Adrenal gland (tissue), 12 donors: ENCODE results near the gene GDF11. TPM values are rescaled to one million over a fixed set of nuclear protein-coding genes. Genes with fewer than 3 reads are reported as not detected.

ENCODE experiments used
- DNase-seq, 7 donors: peaks; one replicate each; pipeline ENCODE4 v3.0.0-alpha.2; 2019 to 2020
- H3K27ac ChIP-seq, 5 donors: fragments of 200-600 bp; sonication (generic) in 4 of 5; 1 replicate in 3 of 5; 2 replicates in 2 of 5; pipeline versions ENCODE4 v1.5.1 to v1.8.0; 2016 to 2020; ENCODE audit warnings: mild to moderate bottlenecking in 1 of 5
- H3K27me3 ChIP-seq: fragments of 200-600 bp; 2 replicates; pipeline ENCODE4 v1.8.0; 2021
- H3K36me3 ChIP-seq, 2 donors: fragments of 200-600 bp; replicated peaks in 1 of 2; 1 replicate in 1 of 2; 2 replicates in 1 of 2; pipeline versions ENCODE4 v1.5.1 to v1.8.0; 2018 to 2022
- H3K4me1 ChIP-seq, 2 donors: fragments of 200-600 bp; replicated peaks in 1 of 2; 1 replicate in 1 of 2; 2 replicates in 1 of 2; pipeline versions ENCODE4 v1.5.1 to v1.8.0; 2018 to 2021
- H3K4me3 ChIP-seq, 4 donors: fragments of 200-600 bp; sonication (generic) in 3 of 4; one replicate each; pipeline ENCODE4 v1.5.1; 2016 to 2018
- H3K9me3 ChIP-seq, 3 donors: fragments of 200-600 bp; sonication (generic) in 1 of 3; replicated peaks in 1 of 3; 1 replicate in 2 of 3; 2 replicates in 1 of 3; pipeline versions ENCODE4 v1.5.1 to v1.8.0; 2016 to 2021
- CTCF ChIP-seq, 6 experiments: fragments of 450-650 bp in 4 of 6; fragments of 200-600 bp in 2 of 6; sonication (generic) in 1 of 6; IDR thresholded peaks; 1 replicate in 5 of 6; 2 replicates in 1 of 6; pipeline versions ENCODE4 v1.5.1 to v1.8.0; 2016 to 2021; ENCODE audit warnings: antibody characterized with exemption in 6 of 6, mild to moderate bottlenecking in 2 of 6, moderate library complexity in 1 of 6
- POLR2A ChIP-seq, 2 donors: fragments of 450-650 bp; IDR thresholded peaks; one replicate each; pipeline ENCODE4 v1.6.1; 2017; ENCODE audit warnings: antibody characterized with exemption in 2 of 2, mild to moderate bottlenecking in 2 of 2, moderate library complexity in 1 of 2
- WGBS, 4 donors: extraction: QIAGEN DNeasy Blood & Tissue Kit in 2 of 4; methylation state at CpG; one replicate each; pipeline versions ENCODE4 v1.1.5 to v1.1.7; 2013 to 2017; 5-methylcytosine and 5-hydroxymethylcytosine counted together
- intact Hi-C, 2 donors: fragments of 100-400 bp; cut with DNase I; formaldehyde crosslinking; loops; one replicate each; pipeline versions ENCODE4 v1.14.1 to v1.15.0; 2022 to 2023
- polyA plus RNA-seq, 3 donors: library from polyadenylated mRNA; stranded (reverse); fragments of 200-250 nt in 2 of 3; fragments of 350-450 nt in 1 of 3; fragmentation: Illumina TruSeq in 1 of 3; extraction: RNeasy Lipid Tissue Mini Kit (QIAGEN cat#74804) in 1 of 3; gene quantifications; one replicate each; pipeline ENCODE4 v1.2.3, GENCODE V29; 2013 to 2014
- total RNA-seq, 9 donors: library from RNA; depleted of rRNA in 4 of 9; stranded (reverse); fragments of >200 nt in 4 of 9; fragments of 120-200 nt in 1 of 9; fragmentation: NEBNext Ultra II Directional in 1 of 9; extraction: Animal tissue kit (Norgen Biotek cat#: 25700) in 1 of 9; gene quantifications; one replicate each; pipeline versions ENCODE4 v1.1.0 to v1.2.4, GENCODE V29; 2013 to 2023
- donor health status: healthy with polysubstance abuse.
- donor health status: Bipolar disorder and iron deficiency.
- donor health status: DM: yes; HTN: yes; CAD: no.
- donor health status: DM: no; HTN: no; CAD: no.
- donor health status: DM: no; HTN: no; CAD: no.
- donor health status: DM: yes; HTN: yes; CAD: no.

The GDF11 gene
- total and polyA plus RNA-seq, 12 donors: 2.4 to 8.3 (median 5.8) TPM

DNA sequence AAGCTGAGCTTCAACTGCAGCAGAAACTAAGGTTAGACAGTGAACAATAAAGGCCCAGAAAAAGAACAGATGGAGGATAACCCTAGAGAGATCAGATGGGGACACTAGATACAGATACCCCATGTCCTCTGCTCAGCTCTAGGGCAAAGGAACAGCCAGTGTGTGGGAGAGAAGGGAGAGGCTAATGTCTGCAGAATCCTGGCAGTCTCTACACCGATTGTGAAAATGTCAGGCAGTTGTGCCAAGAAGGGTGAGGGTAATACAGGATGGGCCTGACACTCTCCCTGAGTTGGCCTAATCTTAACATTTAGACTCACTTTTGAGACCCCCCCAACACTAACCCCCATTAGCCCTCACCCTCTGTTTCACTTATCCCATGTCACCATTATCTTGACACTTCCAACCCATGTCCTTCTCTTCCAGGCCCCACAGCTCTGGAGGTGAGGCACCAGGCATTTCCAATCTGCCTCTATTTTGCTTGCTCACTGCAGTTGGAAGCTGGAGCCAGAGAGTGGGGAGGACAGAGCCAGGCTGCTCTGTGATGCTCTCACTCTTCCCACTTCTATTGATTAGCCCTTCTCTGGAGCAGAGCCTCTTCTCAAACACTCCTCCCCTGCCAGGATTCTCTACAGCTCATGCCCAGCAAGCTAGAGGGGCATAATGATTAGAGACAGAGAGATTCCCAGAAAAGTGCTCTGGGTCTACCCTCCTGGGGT is 30.1 kb upstream of the GDF11 start:
- intact Hi-C loops: no loop called here
- Histone ChIP-seq H3K36me3 (no peaks in the 10 kb centered on the region), H3K9me3 (no peaks in the 10 kb centered on the region), H3K27me3 (no peaks in the 10 kb centered on the region), H3K4me3 (no peak overlapping the region), H3K27ac (peak overlapping the region in 2 of 5 donors; percentile 35 to 44), H3K4me1 (peaks cover 13 to 38% of the 10 kb centered on the region in 2 donors)
- WGBS, 4 donors: 40 to 75% (median 50%) methylated on average over 1 of the region's 1 CpG
- DNase-seq: no peak
- no peak for TF ChIP-seq POLR2A (IDR thresholded peaks at IDR 0.05)
- TF ChIP-seq CTCF (IDR thresholded peaks at IDR 0.05): no peak

DNA sequence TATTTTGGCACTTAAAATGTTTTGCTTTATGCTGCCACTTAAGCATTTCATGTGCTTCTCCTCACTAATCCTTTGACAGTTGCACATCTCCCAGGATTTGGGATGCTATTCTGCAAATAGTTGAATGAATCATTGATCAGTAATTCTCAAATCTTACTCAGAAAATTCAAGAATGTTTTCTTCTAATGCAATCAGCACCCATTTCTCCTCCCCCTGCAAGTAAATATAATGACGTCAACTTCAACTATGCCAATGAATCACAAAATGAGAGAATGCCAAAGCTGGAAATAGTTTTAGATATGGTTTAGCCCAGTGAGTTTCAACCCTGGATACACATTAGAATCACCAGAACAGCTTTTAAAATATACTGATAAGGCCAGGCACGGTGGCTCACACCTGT is 29.2 kb upstream of the GDF11 start:
- Histone ChIP-seq H3K4me1 (peaks cover 13 to 35% of the 10 kb centered on the region in 2 donors), H3K27ac (peak overlapping the region in 2 of 5 donors; percentile 44 to 59)
- WGBS, 4 donors: 37 to 61% (median 41%) methylated on average over 2 of the region's 2 CpGs

GRCh38 chr12:55715169-55715764 is 27.7 kb upstream of the GDF11 start:
- Histone ChIP-seq H3K9me3 (no peaks in the 10 kb centered on the region), H3K27ac (peak overlapping the region; percentile 57 to 96 (median 91)), H3K4me3 (peak overlapping the region in 2 of 4 donors; percentile 65 to 70), H3K27me3 (no peaks in the 10 kb centered on the region), H3K4me1 (peaks cover 13 to 31% of the 10 kb centered on the region in 2 donors), H3K36me3 (peaks cover 0 to 3% of the 10 kb centered on the region in 2 donors)
- TF ChIP-seq POLR2A (IDR thresholded peaks at IDR 0.05) (no peak), CTCF (IDR thresholded peaks at IDR 0.05) (no peak)
- WGBS, 4 donors: 66 to 75% (median 68%) methylated on average over 7 of the region's 7 CpGs
- intact Hi-C loops: loop anchor here in 1 of 2 donors (5.0 kb wide), 1 partner anchor 58 kb away; no protein-coding TSS in a partner anchor
- no peak for DNase-seq

More for the DNA sequence above, 29.2 kb upstream of the GDF11 start:
- Histone ChIP-seq H3K4me3 (no peak overlapping the region), H3K36me3 (no peaks in the 10 kb centered on the region), H3K9me3 (no peaks in the 10 kb centered on the region), H3K27me3 (no peaks in the 10 kb centered on the region)
- no peak for DNase-seq
- intact Hi-C loops: no loop called here
- no peak for TF ChIP-seq POLR2A (IDR thresholded peaks at IDR 0.05)
- no peak for TF ChIP-seq CTCF (IDR thresholded peaks at IDR 0.05)

DNA sequence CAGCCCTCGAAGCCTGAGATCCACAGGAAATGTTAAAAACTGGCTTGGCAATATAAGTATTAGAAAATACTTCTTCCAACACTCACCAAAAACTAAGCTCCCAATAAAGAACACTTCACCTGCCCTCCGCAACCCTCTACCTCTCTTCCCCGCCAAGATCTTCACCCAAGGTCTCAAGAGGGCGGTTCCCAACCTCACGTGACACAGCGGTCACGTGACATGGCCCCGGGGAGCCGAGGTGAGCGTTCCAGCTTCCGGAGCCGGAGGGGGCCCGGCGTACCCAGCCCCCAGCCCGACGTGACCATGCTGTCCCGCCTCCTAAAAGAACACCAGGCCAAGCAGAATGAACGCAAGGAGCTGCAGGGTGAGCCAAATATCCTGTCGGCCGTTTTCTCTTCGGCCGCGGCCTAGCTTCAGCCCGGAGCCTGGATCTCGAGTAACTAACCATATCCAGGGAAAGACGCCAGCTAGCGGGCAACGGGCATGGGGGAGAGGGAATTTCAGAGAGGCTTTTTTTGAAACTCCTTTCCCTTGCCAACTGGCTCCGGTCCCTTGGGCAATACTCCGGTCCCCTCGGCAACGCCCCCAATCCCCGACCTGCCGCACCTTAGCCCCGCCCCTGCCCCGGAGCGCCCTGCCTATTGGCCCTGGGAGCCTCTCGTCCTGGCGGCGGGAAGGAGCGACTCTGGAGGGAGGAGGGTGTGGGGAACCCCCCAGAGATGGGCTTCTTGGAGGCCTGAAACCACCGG is 26.9 kb upstream of the GDF11 start, which contains the start of gene BLOC1S1:
Gene BLOC1S1 (plus strand): TSS at position 214 of the 749 bp plus-strand sequence. CDS start 6 bp downstream, at position 220.
- WGBS, 4 donors: 0 to 1% (median 1%) methylated on average over 20 to 42 of the region's 42 CpGs
- DNase-seq: peak; percentile 94 to 97 (median 95)
- no peaks in the 10 kb centered on the region for H3K9me3 ChIP-seq
- peaks cover 0 to 3% of the 10 kb centered on the region in 2 donors for H3K36me3 ChIP-seq
- peak within 1 kb of the TSS; percentile 57 to 96 (median 91) for H3K27ac ChIP-seq
- TF ChIP-seq CTCF (IDR thresholded peaks at IDR 0.05) (peak in 3 of 6 experiments; percentile 8 to 19 (median 10)), POLR2A (IDR thresholded peaks at IDR 0.05) (peak in 1 of 2 donors; percentile 59)
- intact Hi-C loops: loop anchor here in 1 of 2 donors (5.0 kb wide), 1 partner anchor 59 kb away; no protein-coding TSS in a partner anchor
- H3K4me1 ChIP-seq: peaks cover 13 to 31% of the 10 kb centered on the region in 2 donors
- H3K27me3 ChIP-seq: no peaks in the 10 kb centered on the region
- peak within 1 kb of the TSS; percentile 27 to 70 (median 64) for H3K4me3 ChIP-seq
